GM19043 (cell line): ENCODE data around the gene ZSWIM4.

Experiments
- ATAC-seq: cut with Tn5 transposase; IDR thresholded peaks from one replicate; pipeline ENCODE4 v1.9.1; 2021; ENCODE audit warnings: low read depth; ENCODE audit not compliant: unreplicated experiment

The ZSWIM4 gene

GRCh38 chr19:13865571-13866462 lies 70.6 kb downstream of the ZSWIM4 start:
- ATAC-seq: no peak

- no peak for ATAC-seq
These were observed 71.3 kb downstream of the ZSWIM4 start for GRCh38 chr19:13866463-13867046.

- no peak for ATAC-seq
These were observed 73.4 kb downstream of the ZSWIM4 start for GRCh38 chr19:13868663-13869062.

GRCh38 chr19:13869281-13869680 lies 74.0 kb downstream of the ZSWIM4 start:
- no peak for ATAC-seq

- ATAC-seq: no peak
These were observed 75.6 kb downstream of the ZSWIM4 start for GRCh38 chr19:13870873-13871272.

- ATAC-seq: no peak
These were observed 77.1 kb downstream of the ZSWIM4 start for GRCh38 chr19:13872339-13872694.

- no peak for ATAC-seq
These were observed 77.6 kb downstream of the ZSWIM4 start for GRCh38 chr19:13872695-13873389.

- no peak for ATAC-seq
These were observed 78.7 kb downstream of the ZSWIM4 start for GRCh38 chr19:13873834-13874515.

GRCh38 chr19:13875824-13876223 lies 80.6 kb downstream of the ZSWIM4 start:
- ATAC-seq: no peak

GRCh38 chr19:13876834-13877233 lies 81.6 kb downstream of the ZSWIM4 start, which contains the start of gene NANOS3:
Gene NANOS3 (plus strand): TSS chr19:13877134. CDS start chr19:13877249, 115 bp downstream.
- ATAC-seq: no peak

- no peak for ATAC-seq
These were observed 82.1 kb downstream of the ZSWIM4 start for GRCh38 chr19:13877303-13877702.

- ATAC-seq: peak; percentile 65
These were observed 85.1 kb downstream of the ZSWIM4 start for GRCh38 chr19:13880059-13881043.

GRCh38 chr19:13881251-13881691 lies 86.0 kb downstream of the ZSWIM4 start:
- no peak for ATAC-seq
